H7 (cell line): ENCODE results near the gene ADAMTSL4. TPM values are rescaled to one million over a fixed set of nuclear protein-coding genes. Genes with fewer than 3 reads are reported as not detected.
A peak's percentile ranks its signal among the peaks of the same experiment; 100 is the strongest.
"Not testable (repeated sequence)": the region's sequence is repeated elsewhere in the genome, so short reads cannot be mapped to it uniquely, and the experiment has no call there.

Source experiments
- DNase-seq: peaks from one replicate; pipeline ENCODE4 v3.0.0; 2012
- H3K27me3 ChIP-seq: 2 replicates; pipeline ENCODE4 v1.6.0; 2011; ENCODE audit warnings: mild to moderate bottlenecking, low read length; ENCODE audit not compliant: control insufficient read depth, insufficient read depth
- H3K36me3 ChIP-seq: replicated peaks from 2 replicates; pipeline ENCODE4 v1.5.1; 2011; ENCODE audit warnings: low read length; ENCODE audit not compliant: control insufficient read depth, insufficient read depth
- H3K4me3 ChIP-seq: 2 replicates; pipeline ENCODE4 v1.5.1; 2011; ENCODE audit warnings: low read depth, mild to moderate bottlenecking, control low read depth, low read length, moderate library complexity; ENCODE audit not compliant: insufficient read depth
- total RNA-seq: library from RNA; depleted of rRNA; stranded (reverse); fragments of >200 nt; shearing (Covaris generic); gene quantifications from 2 replicates; pipeline ENCODE4 v1.2.3, GENCODE V29; 2014

ADAMTSL4 gene
- total RNA-seq, 1 experiment from 2014 or later, result 4.2 TPM

DNA sequence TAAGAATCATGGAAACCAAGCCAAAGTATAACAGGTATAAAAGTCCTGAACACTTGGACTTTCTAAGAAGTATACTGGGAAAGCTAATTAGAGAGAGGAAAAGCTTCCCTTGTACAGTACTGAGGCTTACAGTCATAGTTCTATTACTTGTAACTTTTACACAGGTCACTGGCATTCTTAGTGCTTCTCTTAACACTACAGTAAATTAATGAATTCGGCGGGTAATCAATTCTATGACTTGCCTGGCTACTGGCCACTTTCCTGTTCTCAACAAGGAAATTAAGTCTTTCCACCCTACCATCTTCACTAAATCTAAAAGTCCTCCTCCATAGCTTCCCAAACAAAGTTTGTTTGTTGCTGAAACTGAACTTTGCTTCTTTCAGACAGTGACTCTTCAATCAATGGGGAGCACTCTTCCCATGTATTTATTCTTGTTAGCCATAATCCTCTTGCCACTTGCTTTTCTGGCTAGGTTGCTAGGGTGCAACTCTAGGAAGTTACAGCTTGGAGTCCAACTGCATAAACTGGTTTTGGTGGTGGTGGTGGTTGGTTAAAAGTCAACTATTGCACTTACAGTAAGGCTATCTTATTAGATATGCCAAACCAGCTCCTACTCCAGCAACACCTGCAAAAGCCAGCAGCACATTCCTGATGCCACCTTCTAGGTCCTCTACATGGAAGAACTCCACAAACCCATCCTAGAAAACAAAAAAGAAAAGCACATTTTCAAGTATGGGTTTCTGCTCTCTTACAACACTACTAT, 27.8 kb downstream of the ADAMTSL4 start:
- DNase-seq, result no peak
- Histone ChIP-seq H3K36me3 (peaks cover 31% of the 10 kb centered on the region), H3K4me3 (peak overlapping the region; percentile 99), H3K27me3 (no peaks in the 10 kb centered on the region)

DNA sequence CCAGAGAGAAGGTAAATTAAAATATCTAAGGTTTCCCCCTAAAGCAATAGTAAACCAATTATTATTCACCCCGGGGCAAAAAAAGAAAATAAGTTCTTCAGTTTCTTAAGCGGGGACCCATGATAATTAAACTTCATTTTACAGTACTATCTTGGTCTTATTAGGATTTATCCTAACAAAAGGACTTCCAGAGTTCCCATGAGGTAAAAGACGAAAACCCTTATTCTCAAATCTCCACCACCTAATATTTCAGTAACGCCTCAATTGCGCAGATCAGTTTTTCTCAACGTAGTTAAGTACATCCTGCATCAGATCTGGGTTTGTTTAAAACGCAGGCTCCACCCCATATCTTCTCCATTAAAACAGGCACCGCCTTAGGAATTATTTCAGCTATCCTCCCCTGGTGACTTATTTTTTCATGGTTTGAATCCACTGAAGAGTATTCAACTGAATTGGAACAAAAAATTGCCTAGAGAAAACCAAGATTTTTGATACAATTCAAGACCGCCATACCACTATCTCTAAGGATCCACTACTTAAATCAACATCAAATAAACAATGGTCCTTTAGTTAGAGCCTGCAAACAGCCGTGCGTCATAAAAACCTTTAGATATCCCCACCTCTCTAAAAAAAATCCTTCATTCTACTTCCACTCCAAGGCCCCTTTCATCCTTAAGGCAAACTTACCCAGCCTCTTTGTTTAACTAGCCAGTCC, 28.5 kb downstream of the ADAMTSL4 start:
- peak overlapping the region; percentile 99 for H3K4me3 ChIP-seq
- no peaks in the 10 kb centered on the region for H3K27me3 ChIP-seq
- peaks cover 31% of the 10 kb centered on the region for H3K36me3 ChIP-seq
- no peak for DNase-seq

DNA sequence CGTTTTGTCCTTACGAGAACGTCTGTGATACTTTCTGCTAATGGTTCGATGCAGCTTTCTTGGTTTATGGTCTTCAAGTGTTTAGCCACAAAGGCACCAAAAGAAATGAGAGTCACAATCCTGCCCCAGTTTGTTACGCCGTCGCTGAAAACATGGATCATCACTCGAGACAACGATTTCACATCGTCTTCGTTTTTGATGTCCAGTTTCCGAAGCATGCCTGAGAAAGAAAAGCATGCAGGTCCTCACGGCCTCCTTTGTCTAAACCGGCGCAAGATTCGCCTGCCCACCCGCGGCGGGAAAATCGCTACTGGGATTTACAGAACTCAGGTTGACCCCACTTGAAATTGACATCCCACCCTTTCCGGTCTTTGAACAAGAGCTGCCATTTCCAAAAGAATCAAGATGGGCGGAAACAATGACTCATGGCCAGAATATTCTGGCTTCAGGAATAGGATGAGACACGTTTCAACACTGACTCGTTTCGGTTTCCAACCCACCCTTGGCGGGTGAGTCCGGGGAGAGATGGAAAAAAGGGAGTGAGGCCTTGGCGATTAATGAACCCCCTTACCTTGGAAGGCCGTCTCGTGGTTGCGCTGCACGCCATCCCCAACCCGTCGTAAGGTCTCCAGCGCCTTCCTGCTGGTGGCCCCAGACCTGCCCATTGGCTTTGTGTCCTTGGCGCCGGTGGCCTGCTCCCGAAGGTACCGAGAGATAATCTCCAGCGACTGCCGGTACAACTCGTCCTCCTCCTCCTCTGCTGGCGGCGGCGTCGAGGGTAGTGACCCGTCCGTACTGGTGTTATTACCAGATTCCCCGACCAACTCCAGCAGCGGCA, 29.3 kb downstream of the ADAMTSL4 start:
- no peaks in the 10 kb centered on the region for H3K27me3 ChIP-seq
- no peak for DNase-seq
- peaks cover 28% of the 10 kb centered on the region for H3K36me3 ChIP-seq
- H3K4me3 ChIP-seq, result peak overlapping the region; percentile 99

DNA sequence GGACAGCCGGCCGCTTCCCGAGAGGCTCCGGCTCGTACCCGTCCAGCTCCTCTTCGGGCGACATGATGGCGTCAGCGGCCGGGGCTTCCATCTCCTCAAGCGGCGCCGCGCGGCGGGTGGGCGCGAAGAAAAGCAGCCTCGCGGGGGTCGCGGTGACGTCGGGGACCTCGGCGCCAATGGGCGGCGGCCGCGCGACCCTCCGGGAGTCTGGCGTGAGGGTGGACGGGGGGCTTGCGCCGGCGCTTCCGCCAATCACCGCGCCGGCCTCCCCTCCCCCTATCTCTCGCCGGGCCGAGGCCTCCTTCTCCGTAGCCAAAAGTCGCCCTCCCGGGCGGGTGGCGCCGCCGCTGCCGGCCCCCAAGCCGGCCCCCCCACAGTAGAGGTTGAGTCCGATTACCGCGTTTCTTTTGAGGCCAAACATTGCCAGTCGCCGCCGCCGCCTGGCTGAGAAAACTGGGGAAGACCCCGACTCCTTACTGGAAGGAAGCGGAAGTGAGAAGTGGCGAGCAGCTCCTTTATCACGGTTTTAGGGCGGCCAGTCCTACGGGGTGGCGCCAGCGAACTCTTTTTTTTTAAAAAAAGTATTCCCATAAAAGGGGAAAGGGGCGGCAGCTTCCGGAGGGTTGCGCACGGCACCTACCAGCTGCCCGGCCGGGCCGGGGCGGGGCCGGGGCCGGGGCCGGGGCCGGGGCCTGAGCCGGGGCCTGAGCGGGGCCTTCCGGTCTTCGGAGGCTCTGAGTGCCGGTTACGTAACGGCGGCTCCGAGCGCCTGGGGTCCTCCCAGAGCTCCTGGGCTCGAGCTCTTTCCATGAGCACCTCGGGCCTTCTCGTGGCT, 30.1 kb downstream of the ADAMTSL4 start, which contains the start of gene MCL1:
Gene MCL1, minus strand, starts transcription at position 501 of the 835 bp plus-strand sequence. Its CDS starts 80 bp downstream, at position 421.
- DNase-seq, result peak; percentile 97
- H3K27me3 ChIP-seq, result no peaks in the 10 kb centered on the region
- H3K4me3 ChIP-seq, result peak within 1 kb of the TSS; percentile 99
- H3K36me3 ChIP-seq, result peaks cover 28% of the 10 kb centered on the region

DNA sequence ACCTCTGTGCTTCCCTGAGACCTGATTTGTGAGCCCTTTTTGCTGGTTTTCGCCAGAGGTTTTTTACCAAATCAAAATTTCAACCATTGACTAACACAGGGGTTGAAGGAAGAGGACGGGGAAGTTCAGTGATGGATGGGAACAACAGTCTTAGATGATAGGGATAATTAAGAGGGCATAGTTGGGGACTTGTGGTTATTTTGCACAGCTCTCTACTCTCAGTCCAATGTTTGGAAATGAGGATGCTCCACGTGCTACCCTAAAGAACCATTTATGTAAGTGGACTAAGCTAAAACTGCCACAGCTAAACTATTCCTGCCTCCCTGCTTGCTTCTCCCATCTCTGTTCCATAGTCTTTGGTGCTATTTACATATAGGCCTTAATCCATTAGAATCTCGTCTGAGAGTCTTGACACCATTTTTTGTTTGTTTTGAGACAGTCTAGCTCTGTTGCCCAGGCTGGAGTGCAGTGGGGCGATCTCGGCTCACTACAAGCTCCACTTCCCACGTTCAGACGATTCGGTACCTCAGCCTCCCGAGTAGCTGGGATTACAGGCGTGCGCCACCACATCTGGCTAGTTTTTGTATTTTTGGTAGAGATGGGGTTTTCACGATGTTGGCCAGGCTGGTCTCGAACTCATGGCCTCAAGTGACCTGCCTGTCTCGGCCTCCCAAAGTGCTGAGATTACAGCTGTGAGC, 30.9 kb downstream of the ADAMTSL4 start:
- peak overlapping the region; percentile 60 for H3K4me3 ChIP-seq
- DNase-seq, result no peak
- peaks cover 21% of the 10 kb centered on the region for H3K36me3 ChIP-seq
- H3K27me3 ChIP-seq, result no peaks in the 10 kb centered on the region

DNA sequence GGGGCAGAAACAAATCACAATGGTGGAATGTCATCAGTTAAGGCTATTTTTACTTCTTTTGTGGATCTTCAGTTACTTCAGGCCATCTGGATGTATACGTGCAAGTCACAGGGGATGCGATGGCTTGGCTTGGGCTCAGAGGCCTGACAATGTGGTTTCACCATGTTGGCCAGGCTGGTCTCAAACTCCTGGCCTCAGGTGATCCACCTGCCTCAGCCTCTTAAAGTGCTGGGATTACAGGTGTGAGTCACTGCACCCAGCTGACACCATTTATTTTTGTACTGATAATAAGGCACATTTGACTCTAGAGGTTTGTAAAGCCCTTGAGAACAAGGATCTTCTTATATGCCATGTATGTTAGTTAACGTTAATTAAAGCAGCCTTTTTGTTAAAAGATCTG, 31.8 kb downstream of the ADAMTSL4 start:
- not testable (repeated sequence) for H3K4me3 ChIP-seq, DNase-seq, H3K27me3 ChIP-seq
- peaks cover 13% of the 10 kb centered on the region for H3K36me3 ChIP-seq

DNA sequence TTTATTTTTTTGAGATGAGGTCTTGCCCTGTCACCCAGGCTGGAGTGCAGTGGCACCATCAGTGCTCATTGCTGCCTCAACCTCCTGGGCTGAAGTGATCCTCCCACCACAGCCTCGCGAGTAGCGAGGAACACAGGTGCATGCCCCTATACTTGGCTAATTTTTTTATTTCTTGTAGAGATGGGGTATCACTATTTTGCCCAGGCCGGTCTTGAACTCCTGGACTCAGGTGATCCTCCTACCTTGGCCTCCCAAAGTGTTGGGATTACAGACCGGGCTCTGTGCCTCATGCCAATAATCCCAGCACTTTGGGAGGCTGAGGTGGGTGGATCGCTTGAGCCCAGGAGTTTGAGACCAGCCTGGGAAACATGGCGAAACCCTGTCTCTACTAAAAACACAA, 32.2 kb downstream of the ADAMTSL4 start:
- not testable (repeated sequence) for H3K27me3 ChIP-seq, H3K4me3 ChIP-seq, DNase-seq
- H3K36me3 ChIP-seq, result peaks cover 11% of the 10 kb centered on the region

DNA sequence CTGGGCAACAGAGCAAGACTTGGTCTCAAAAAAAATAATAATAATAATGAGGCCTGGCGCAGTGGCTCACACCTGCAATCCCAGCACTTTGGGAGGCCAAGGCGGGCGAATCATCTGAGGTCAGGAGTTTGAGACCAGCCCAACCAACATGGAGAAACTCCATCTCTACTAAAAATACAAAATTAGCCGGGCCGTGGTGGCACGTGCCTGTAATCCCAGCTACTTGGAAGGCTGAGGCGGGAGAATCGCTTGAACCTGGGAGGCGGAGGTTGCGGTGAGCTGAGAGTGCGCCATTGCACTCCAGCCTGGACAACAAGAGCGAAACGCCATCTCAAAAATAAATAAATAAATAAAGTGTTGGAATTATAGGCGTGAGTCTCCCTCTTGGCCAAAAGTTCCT, 32.8 kb downstream of the ADAMTSL4 start:
- not testable (repeated sequence) for H3K4me3 ChIP-seq, H3K27me3 ChIP-seq, H3K36me3 ChIP-seq, DNase-seq

DNA sequence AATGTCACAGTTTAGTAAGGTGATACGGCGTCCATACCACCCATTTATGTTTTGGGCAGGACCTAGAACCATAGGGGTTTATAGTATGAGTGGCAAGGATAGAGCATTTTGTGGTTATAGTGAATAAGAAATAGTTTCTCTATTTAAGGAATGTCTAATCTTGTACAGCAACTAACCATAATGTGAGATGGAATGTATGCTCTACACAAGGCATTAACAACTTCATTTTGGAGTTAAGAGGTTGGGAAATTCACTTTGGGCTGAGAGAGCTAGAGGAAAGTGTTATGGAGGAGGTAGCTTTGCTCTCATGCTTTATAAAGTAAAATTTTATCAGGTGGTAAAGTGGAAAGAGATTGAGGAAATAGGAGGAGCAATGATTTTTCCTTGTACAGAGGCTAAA, 33.2 kb downstream of the ADAMTSL4 start:
- DNase-seq, result no peak
- Histone ChIP-seq H3K36me3 (peaks cover 4% of the 10 kb centered on the region), H3K4me3 (no peak overlapping the region), H3K27me3 (no peaks in the 10 kb centered on the region)

DNA sequence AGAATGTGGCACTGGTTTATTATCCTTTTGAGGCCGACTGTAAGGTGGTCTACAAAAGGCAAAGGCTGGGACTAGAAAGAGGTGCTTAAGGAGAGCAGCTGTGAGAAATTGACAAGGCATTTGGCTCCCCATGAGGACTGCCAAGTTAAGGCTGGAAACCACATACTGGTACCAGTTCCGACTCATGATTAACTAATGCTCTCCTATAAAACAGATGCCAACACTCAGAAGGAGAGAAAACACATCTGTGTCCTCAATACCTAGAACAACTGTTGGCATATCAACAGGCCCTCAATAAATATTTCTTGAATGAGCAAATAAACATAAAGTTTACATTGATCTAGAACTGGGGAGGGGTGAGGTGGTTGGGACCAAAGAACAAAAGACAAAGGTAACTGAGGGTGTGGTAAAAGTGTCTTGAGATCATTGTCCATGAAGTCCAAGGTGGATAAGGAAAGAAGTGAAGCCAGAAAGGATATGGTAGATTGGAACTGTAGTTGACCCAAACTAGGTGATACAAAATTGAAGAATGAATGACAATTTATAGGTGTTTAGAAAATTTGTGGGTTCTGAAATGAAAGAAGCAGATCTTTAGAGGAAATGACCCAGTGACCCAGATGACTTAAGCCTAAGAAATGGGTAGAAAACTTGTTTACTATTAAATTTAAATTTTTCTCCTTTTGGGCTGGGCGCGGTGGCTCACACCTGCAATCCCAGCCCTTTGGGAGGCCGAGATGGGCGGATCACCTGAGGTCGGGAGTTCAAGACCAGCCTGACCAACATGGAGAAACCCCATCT, 47.1 kb downstream of the ADAMTSL4 start:
- H3K27me3 ChIP-seq, result no peaks in the 10 kb centered on the region
- 0 out of 2 replicates have a peak, but pooled peaks cover 4% of the 10 kb centered on the region for H3K36me3 ChIP-seq
- H3K4me3 ChIP-seq, result no peak overlapping the region
- no peak for DNase-seq

DNA sequence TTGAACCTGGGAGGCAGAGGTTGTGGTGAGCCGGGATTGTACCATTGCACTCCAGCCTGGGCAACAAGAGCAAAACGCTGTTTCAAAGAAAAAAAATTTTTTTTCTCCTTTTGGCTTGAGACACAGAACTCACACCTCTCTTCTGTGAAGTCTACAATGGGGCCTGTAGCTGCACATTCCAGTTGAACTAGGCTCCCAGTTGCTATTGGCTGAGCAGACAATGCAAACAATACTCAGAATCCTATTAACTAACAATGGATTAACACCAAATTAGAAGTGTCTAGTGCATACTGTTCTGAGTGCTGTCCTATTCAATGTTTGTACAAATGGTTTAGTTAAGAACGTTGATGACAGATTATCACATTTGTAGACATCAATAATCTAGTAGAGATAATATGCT, 47.8 kb downstream of the ADAMTSL4 start:
- H3K36me3 ChIP-seq, result 0 out of 2 replicates have a peak, but pooled peaks cover 4% of the 10 kb centered on the region
- no peak overlapping the region for H3K4me3 ChIP-seq
- DNase-seq, result no peak
- no peaks in the 10 kb centered on the region for H3K27me3 ChIP-seq

DNA sequence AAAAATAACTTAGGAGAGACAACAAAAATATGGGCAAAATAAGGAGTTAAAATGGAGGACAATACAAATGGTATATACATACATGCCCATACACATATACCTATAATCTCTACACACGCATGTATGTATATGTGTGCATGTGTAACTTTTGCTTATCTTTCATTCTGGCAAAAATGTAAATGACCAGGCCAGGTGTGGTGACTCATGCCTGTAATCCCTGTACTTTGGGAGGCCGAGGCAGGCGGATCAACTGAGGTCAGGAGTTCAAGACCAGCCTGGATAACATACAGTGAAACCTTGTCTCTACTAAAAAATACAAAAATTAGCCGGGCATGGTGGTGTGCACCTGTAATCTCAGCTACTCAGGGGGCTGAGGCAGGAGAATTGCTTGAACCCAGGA, 49.1 kb downstream of the ADAMTSL4 start:
- DNase-seq, H3K36me3 ChIP-seq, H3K4me3 ChIP-seq, H3K27me3 ChIP-seq: not testable (repeated sequence)

DNA sequence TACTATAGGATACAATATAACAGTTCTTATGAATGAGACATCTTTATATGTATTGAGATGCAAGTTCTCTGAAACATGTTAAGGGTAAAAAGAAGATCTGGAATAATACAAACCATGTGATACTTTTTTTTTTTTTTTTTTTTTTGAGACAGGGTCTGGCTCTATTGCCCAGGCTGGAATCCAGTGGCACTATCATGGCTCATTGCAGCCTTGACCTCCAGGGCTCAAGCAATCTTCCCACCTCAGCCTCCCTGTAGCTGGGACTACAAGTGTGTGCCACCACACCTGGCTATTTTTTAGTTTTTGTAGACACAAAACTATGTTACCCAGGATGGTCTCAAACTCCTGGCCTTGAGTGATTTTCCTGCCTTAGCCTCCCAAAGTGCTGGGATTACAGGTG, 52.3 kb downstream of the ADAMTSL4 start:
- Histone ChIP-seq H3K4me3 (no peak overlapping the region), H3K36me3 (0 out of 2 replicates have a peak, but pooled peaks cover 4% of the 10 kb centered on the region), H3K27me3 (no peaks in the 10 kb centered on the region)
- no peak for DNase-seq
